Fibroblast of pulmonary artery (primary cell): ENCODE results near the gene SLC39A6.

ENCODE experiments used
- DNase-seq: peaks from one replicate; pipeline ENCODE4 v3.0.0-alpha.2; 2010; ENCODE audit warnings: low read depth
- H3K4me3 ChIP-seq: replicated peaks from 2 replicates; pipeline ENCODE4 v1.5.1; 2011; ENCODE audit warnings: low read depth, mild to moderate bottlenecking, control low read depth, low read length, moderate library complexity
- TF ChIP-seq, protein P1 (sequence below): IDR thresholded peaks from 2 replicates; pipeline ENCODE4 v1.5.1; 2011; ENCODE audit warnings: mild to moderate bottlenecking, control low read depth, low read length, inconsistent platforms; ENCODE audit errors: missing control alignments

Gene SLC39A6

GRCh38 chr18:36064027-36064808 is 64.9 kb downstream of the SLC39A6 start:
- TF ChIP-seq, protein P1, sequence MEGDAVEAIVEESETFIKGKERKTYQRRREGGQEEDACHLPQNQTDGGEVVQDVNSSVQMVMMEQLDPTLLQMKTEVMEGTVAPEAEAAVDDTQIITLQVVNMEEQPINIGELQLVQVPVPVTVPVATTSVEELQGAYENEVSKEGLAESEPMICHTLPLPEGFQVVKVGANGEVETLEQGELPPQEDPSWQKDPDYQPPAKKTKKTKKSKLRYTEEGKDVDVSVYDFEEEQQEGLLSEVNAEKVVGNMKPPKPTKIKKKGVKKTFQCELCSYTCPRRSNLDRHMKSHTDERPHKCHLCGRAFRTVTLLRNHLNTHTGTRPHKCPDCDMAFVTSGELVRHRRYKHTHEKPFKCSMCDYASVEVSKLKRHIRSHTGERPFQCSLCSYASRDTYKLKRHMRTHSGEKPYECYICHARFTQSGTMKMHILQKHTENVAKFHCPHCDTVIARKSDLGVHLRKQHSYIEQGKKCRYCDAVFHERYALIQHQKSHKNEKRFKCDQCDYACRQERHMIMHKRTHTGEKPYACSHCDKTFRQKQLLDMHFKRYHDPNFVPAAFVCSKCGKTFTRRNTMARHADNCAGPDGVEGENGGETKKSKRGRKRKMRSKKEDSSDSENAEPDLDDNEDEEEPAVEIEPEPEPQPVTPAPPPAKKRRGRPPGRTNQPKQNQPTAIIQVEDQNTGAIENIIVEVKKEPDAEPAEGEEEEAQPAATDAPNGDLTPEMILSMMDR: no peak
- no peak overlapping the region for H3K4me3 ChIP-seq
- no peak for DNase-seq

DNA sequence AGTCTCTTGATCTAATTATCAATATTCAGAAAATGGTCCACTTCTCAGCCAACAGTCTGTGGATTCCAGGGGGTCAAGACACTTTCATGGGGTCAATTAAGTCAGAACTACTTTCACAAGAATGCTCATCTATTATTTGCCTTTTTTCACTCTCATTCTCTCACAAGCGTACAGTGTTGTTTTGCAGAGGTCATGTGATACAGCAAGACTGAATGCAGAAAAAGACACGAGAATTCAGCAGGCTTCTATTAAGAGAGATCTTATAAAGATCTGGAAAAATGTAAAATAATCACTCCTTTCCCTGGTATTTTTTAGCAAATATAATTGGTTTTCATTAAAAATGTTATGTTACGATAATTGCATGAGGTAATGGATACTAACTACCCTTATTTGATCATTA is 70.5 kb downstream of the SLC39A6 start:
- H3K4me3 ChIP-seq: no peak overlapping the region
- DNase-seq: no peak
- TF ChIP-seq, protein P1: no peak
